Mesendoderm (in vitro differentiated cells): ENCODE results near the gene ECD.
"Not testable (repeated sequence)": the region's sequence is repeated elsewhere in the genome, so short reads cannot be mapped to it uniquely, and the experiment has no call there.

ENCODE experiments used
- DNase-seq: peaks from one replicate; pipeline ENCODE4 v3.0.0; 2013
- H2AK5ac ChIP-seq: 2 replicates; pipeline ENCODE4 v1.6.1; 2013; ENCODE audit warnings: low read length, inconsistent platforms
- H2BK120ac ChIP-seq: 2 replicates; pipeline ENCODE4 v1.6.1; 2013; ENCODE audit warnings: low read depth, mild to moderate bottlenecking, low read length, moderate library complexity, mixed read lengths
- H2BK15ac ChIP-seq: replicated peaks from 2 replicates; pipeline ENCODE4 v1.6.1; 2013; ENCODE audit warnings: low read depth, mild to moderate bottlenecking, moderate library complexity
- H2BK5ac ChIP-seq: 2 replicates; pipeline ENCODE4 v1.6.1; 2013; ENCODE audit warnings: low read length, inconsistent platforms
- H3K18ac ChIP-seq: 2 replicates; pipeline ENCODE4 v1.6.1; 2013; ENCODE audit warnings: mild to moderate bottlenecking, low read length, mixed read lengths
- H3K23ac ChIP-seq: one replicate; pipeline ENCODE4 v1.6.1; 2013; ENCODE audit warnings: low read length
- H3K27ac ChIP-seq: 2 replicates; pipeline ENCODE4 v1.5.1; 2013; ENCODE audit warnings: low read depth, mild to moderate bottlenecking, inconsistent platforms, low read length, moderate library complexity
- H3K27me3 ChIP-seq: 2 replicates; pipeline ENCODE4 v1.6.1; 2013; ENCODE audit warnings: low read length, control low read depth, mild to moderate bottlenecking, inconsistent platforms; ENCODE audit not compliant: insufficient read depth, poor library complexity
- H3K36me3 ChIP-seq: 2 replicates; pipeline ENCODE4 v1.6.1; 2013; ENCODE audit warnings: low read length, inconsistent platforms; ENCODE audit not compliant: control insufficient read depth, insufficient read depth
- H3K4ac ChIP-seq: one replicate; pipeline ENCODE4 v1.6.1; 2013; ENCODE audit warnings: low read depth, mild to moderate bottlenecking, low read length, moderate library complexity
- H3K4me1 ChIP-seq: 2 replicates; pipeline ENCODE4 v1.6.1; 2013; ENCODE audit warnings: low read depth, low read length, inconsistent platforms; ENCODE audit not compliant: control insufficient read depth
- H3K4me2 ChIP-seq: 2 replicates; pipeline ENCODE4 v1.6.1; 2013; ENCODE audit warnings: low read length
- H3K4me3 ChIP-seq: 2 replicates; pipeline ENCODE4 v1.5.1; 2013; ENCODE audit warnings: mild to moderate bottlenecking, low read length
- H3K56ac ChIP-seq: one replicate; pipeline ENCODE4 v1.6.1; 2013; ENCODE audit warnings: low read length
- H3K79me1 ChIP-seq: 2 replicates; pipeline ENCODE4 v1.6.1; 2013; ENCODE audit warnings: low read length, inconsistent platforms
- H3K79me2 ChIP-seq: 2 replicates; pipeline ENCODE4 v1.6.1; 2013; ENCODE audit warnings: mild to moderate bottlenecking, low read length; ENCODE audit not compliant: control insufficient read depth, insufficient read depth
- H3K9ac ChIP-seq: 2 replicates; pipeline ENCODE4 v1.6.1; 2013; ENCODE audit warnings: low read length, inconsistent platforms
- H4K5ac ChIP-seq: one replicate; pipeline ENCODE4 v1.6.1; 2013; ENCODE audit warnings: low read length
- H4K8ac ChIP-seq: one replicate; pipeline ENCODE4 v1.6.1; 2013; ENCODE audit warnings: low read depth, mild to moderate bottlenecking, control low read depth, low read length, moderate library complexity
- WGBS: extraction: QIAGEN DNeasy Blood & Tissue Kit; methylation state at CpG from one replicate; pipeline ENCODE4 v1.1.7; 2013; ENCODE audit warnings: low lambda C conversion rate, missing lambda C conversion rate; ENCODE audit not compliant: insufficient coverage; ENCODE audit errors: extremely low coverage; 5-methylcytosine and 5-hydroxymethylcytosine counted together

The ECD gene

DNA sequence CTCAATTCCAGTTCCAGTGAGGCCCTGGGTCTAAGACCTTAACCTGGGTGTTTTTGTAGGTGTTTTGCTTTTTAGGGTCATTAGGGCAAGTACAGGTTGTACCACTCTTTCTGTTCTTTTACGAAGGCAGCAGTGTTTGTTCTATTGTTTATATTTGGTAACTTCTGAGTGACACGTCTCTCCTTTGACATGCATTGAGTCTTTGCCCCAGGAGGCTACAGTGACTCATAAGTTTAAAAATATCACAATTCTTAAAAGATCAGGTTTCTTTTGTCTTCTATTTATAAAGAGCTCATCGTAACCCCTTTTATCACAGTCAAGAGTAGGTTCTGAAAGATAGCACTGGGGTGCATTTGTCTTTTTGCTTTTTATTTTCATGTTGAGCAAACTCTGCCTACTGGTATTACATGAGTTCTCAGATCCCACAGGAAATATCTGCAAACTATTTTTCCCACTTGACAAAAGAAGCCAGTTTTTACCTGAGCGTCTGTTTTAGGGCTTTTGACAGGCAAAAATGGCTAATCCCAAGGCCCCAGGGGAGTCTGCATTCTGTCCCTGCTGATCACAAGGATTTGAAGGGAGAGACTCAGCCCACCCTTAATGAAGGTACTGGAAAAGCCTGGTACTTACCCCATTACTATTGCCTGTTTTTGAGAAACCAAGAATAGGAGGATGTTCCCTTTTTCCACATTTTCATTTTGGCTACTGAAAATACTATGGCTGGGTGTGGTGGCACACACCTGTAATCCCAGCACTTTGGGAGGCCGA lies 49.6 kb downstream of the ECD start:
- Histone ChIP-seq H2BK5ac (no peak overlapping the region), H3K27ac (no peak overlapping the region), H3K79me1 (no peaks in the 10 kb centered on the region), H2AK5ac (no peak overlapping the region), H3K27me3 (no peaks in the 10 kb centered on the region), H2BK120ac (no peak overlapping the region), H3K56ac (no peak overlapping the region), H3K4me3 (no peak overlapping the region), H4K5ac (no peak overlapping the region), H3K18ac (no peak overlapping the region), H3K36me3 (no peaks in the 10 kb centered on the region), H3K4me1 (no peaks in the 10 kb centered on the region), H3K79me2 (no peaks in the 10 kb centered on the region), H3K4ac (no peak overlapping the region), H2BK15ac (no peak overlapping the region), H3K9ac (no peak overlapping the region), H3K23ac (no peak overlapping the region), H3K4me2 (no peak overlapping the region), H4K8ac (peak overlapping the region; percentile 13)
- WGBS = no CpG with 5 or more reads among the region's 5 CpGs
- peak; percentile 4 for DNase-seq

DNA sequence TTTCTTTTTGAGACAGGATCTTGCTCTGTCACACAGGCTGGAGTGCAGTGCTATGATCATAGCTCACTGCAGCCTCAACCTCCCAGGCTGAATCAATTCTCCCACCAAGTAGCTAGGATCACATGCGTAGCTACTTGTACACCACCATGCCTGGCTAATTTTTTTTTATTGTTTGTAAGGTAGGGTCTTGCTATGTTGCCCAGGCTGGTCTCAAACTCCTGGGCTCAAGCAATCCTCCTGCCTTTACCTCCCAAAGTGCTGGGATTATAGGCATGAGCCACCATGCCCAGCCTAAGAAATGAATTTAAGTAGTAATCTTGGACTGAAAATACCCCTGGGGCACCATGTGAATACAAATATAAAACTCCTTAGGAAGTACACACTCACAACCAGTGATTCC lies 51.8 kb downstream of the ECD start:
- H2BK120ac ChIP-seq = no peak overlapping the region
- no peak overlapping the region for H3K27ac ChIP-seq
- no peak overlapping the region for H3K4me3 ChIP-seq
- no peak overlapping the region for H3K18ac ChIP-seq
- no peak overlapping the region for H4K8ac ChIP-seq
- H3K79me1 ChIP-seq = no peaks in the 10 kb centered on the region
- H3K4me1 ChIP-seq = no peaks in the 10 kb centered on the region
- H2BK15ac ChIP-seq = no peak overlapping the region
- H3K56ac ChIP-seq = no peak overlapping the region
- H3K79me2 ChIP-seq = no peaks in the 10 kb centered on the region
- H2BK5ac ChIP-seq = no peak overlapping the region
- no peak for DNase-seq
- no peak overlapping the region for H3K9ac ChIP-seq
- no peak overlapping the region for H4K5ac ChIP-seq
- no peak overlapping the region for H3K4me2 ChIP-seq
- H3K4ac ChIP-seq = no peak overlapping the region
- no CpG with 5 or more reads among the region's 1 CpG for WGBS
- no peaks in the 10 kb centered on the region for H3K36me3 ChIP-seq
- H2AK5ac ChIP-seq = no peak overlapping the region
- H3K27me3 ChIP-seq = no peaks in the 10 kb centered on the region
- no peak overlapping the region for H3K23ac ChIP-seq

- H3K4me3 ChIP-seq = no peak overlapping the region
- H3K79me1 ChIP-seq = no peaks in the 10 kb centered on the region
- WGBS = no CpG with 5 or more reads among the region's 1 CpG
Observed at GRCh38 chr10:73113551-73113950, 54.3 kb downstream of the ECD start.

DNA sequence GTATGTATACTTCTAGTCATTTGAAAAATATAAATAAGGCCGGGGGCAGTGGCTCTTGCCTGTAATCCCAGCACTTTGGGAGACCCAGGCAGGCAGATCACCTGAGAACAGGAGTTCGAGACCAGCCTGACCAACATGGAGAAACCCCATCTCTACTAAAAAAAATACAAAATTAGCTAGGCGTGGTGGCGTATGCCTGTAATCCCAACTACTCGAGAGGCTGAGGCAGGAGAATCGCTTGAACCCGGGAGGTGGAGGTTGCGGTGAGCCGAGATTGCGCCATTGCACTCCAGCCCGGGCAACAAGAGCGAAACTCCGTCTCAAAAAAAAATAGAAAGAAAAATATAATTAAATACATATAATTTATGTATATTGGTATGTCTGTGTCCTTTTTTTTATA lies 55.8 kb downstream of the ECD start:
- no CpG with 5 or more reads among the region's 13 CpGs for WGBS

More at GRCh38 chr10:73113551-73113950, 54.3 kb downstream of the ECD start:
- Histone ChIP-seq H2BK5ac (no peak overlapping the region), H3K4me1 (no peaks in the 10 kb centered on the region), H3K4me2 (no peak overlapping the region), H2BK120ac (no peak overlapping the region), H3K56ac (no peak overlapping the region), H3K4ac (no peak overlapping the region), H3K27ac (no peak overlapping the region), H3K36me3 (no peaks in the 10 kb centered on the region), H3K23ac (no peak overlapping the region), H4K8ac (no peak overlapping the region), H3K79me2 (no peaks in the 10 kb centered on the region), H3K18ac (no peak overlapping the region), H2AK5ac (no peak overlapping the region), H3K27me3 (no peaks in the 10 kb centered on the region), H3K9ac (no peak overlapping the region), H4K5ac (no peak overlapping the region), H2BK15ac (no peak overlapping the region)
- DNase-seq = no peak

DNA sequence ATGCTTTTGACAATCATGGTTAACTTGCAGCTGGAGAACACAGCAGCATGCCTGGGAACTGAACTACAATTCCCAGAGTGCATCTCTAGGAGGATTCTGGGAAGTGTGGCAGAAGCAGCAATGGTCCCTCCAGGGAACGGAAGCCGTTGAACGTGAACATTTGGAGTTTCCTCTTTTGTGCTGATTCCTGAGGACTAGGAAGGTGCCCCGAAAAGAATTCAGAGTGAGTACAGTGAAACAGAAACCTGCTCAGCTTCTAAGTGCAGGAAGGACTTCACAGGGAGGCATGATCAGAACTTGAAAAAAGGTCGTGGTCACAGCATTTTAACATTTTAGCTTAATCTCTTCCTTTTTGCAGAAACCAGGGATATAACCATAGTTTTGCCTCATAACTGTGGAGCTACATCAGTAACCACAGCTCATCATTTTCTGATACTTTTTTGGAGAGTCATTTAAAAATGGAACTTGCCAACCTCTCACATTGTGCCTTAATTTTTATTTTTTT lies 57.4 kb downstream of the ECD start, which contains the start of gene NUDT13:
Gene NUDT13 (plus strand): TSS at position 111 of the 505 bp plus-strand sequence. CDS start 3,911 bp downstream, outside the sequence.
- no peak within 1 kb of the TSS for H2BK120ac ChIP-seq
- H3K36me3 ChIP-seq = no peaks in the 10 kb centered on the region
- peak; percentile 90 for DNase-seq
- H3K27ac ChIP-seq = peak within 1 kb of the TSS; percentile 52
- peak within 1 kb of the TSS; percentile 14 for H3K4me2 ChIP-seq
- H3K23ac ChIP-seq = no peak within 1 kb of the TSS
- no peaks in the 10 kb centered on the region for H3K79me1 ChIP-seq
- peak within 1 kb of the TSS; percentile 14 for H4K8ac ChIP-seq
- H3K18ac ChIP-seq = no peak within 1 kb of the TSS
- peak within 1 kb of the TSS; percentile 33 for H3K4me3 ChIP-seq
- WGBS = no CpG with 5 or more reads among the region's 5 CpGs
- H3K4ac ChIP-seq = no peak within 1 kb of the TSS
- no peak within 1 kb of the TSS for H2BK5ac ChIP-seq
- H2BK15ac ChIP-seq = no peak within 1 kb of the TSS
- no peaks in the 10 kb centered on the region for H3K27me3 ChIP-seq
- H3K56ac ChIP-seq = peak within 1 kb of the TSS; percentile 68
- H3K9ac ChIP-seq = peak within 1 kb of the TSS; percentile 57
- no peak within 1 kb of the TSS for H4K5ac ChIP-seq
- no peaks in the 10 kb centered on the region for H3K4me1 ChIP-seq
- no peaks in the 10 kb centered on the region for H3K79me2 ChIP-seq
- no peak within 1 kb of the TSS for H2AK5ac ChIP-seq

More for the DNA sequence above, 55.8 kb downstream of the ECD start:
- H2AK5ac ChIP-seq, DNase-seq, H3K36me3 ChIP-seq, H3K4me1 ChIP-seq, H3K27ac ChIP-seq, H2BK5ac ChIP-seq, H2BK15ac ChIP-seq, H4K5ac ChIP-seq, H3K79me2 ChIP-seq, H3K4me3 ChIP-seq, H3K23ac ChIP-seq, H3K9ac ChIP-seq, H4K8ac ChIP-seq, H3K4ac ChIP-seq, H3K56ac ChIP-seq, H2BK120ac ChIP-seq, H3K27me3 ChIP-seq, H3K18ac ChIP-seq, H3K4me2 ChIP-seq, H3K79me1 ChIP-seq: not testable (repeated sequence)
